Fibroblast of mammary gland (primary cell): ENCODE data around the gene ICE1.

Experiments used
- DNase-seq: peaks from one replicate; pipeline ENCODE4 v3.0.0-alpha.2; 2010; ENCODE audit warnings: low read depth
- H3K4me3 ChIP-seq: 2 replicates; pipeline ENCODE4 v1.5.1; 2011; ENCODE audit warnings: low read depth, mild to moderate bottlenecking, low read length, moderate library complexity; ENCODE audit not compliant: control insufficient read depth
- CTCF ChIP-seq: conservative IDR thresholded peaks from 2 replicates; pipeline ENCODE4 v1.5.1; 2011; ENCODE audit warnings: low read depth, low read length, inconsistent platforms; ENCODE audit not compliant: control insufficient read depth, insufficient read depth

ICE1 gene

GRCh38 chr5:5422819-5423515, 490 bp downstream of the ICE1 start:
- peak overlapping the region; percentile 86 for H3K4me3 ChIP-seq
- TF ChIP-seq CTCF: no peak
- no peak for DNase-seq

DNA sequence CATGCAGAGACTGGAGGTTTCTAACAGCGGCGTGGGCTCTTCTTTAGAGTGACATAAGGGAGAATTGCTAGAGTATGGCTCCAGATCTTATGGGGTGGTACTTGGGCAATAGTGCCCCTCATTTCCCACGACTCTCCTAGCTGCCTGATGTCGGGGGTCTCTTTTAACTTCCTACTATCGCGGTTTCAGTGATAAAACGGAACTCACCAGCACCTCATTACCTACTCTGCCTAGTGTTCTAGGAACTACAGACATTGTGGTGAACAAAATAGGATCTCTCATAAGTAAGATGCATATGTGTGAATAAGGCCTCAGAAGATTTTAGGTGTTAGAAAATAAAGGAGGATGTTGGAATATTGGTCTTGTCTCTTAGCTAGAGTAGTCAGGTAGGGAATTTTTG, 1.1 kb downstream of the ICE1 start:
- H3K4me3 ChIP-seq: peak overlapping the region; percentile 86
- DNase-seq: no peak
- no peak for TF ChIP-seq CTCF

DNA sequence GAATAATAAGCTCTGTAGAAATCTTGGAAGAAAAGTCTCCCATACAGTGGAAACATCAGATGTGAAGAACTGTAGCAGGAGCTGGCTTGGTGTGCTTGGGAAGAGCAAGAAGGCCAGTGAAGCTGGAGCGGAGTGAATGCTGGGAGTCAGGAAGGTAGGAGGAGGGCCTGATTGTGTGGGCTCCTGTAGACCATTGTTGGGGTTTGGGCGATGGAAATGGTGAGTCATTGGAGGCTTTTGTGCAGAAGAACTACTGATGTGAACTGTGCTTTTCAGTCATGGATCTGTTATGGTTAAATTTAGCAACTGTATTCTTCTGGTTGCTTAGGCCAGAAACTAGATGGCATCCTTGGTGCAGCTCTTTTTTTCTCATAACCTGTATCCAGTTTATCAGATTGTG, 2.3 kb downstream of the ICE1 start:
- no peak overlapping the region for H3K4me3 ChIP-seq
- DNase-seq: no peak
- no peak for TF ChIP-seq CTCF

DNA sequence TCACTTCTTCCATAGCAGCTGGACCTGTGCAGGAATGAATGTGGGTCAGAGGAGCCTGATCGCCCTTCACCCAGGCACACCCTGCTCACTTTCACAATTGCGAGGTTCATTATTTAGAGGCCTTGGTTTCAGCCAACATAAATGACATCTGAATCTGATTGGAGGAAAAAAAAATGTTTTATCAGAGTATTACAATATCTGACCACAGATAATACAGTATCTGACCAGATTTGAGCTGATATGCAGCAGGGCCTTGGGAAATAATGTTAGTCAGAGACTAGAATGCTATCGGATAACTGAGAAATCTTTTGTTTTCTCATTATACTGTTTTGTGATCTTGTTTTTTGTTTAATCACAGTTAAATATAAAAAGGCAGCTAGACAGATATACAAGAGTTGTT, 7.7 kb downstream of the ICE1 start:
- no peak for TF ChIP-seq CTCF
- no peak for DNase-seq
- H3K4me3 ChIP-seq: no peak overlapping the region

GRCh38 chr5:5432020-5432707, 9.7 kb downstream of the ICE1 start:
- no peak for TF ChIP-seq CTCF
- DNase-seq: peak; percentile 80
- no peak overlapping the region for H3K4me3 ChIP-seq

DNA sequence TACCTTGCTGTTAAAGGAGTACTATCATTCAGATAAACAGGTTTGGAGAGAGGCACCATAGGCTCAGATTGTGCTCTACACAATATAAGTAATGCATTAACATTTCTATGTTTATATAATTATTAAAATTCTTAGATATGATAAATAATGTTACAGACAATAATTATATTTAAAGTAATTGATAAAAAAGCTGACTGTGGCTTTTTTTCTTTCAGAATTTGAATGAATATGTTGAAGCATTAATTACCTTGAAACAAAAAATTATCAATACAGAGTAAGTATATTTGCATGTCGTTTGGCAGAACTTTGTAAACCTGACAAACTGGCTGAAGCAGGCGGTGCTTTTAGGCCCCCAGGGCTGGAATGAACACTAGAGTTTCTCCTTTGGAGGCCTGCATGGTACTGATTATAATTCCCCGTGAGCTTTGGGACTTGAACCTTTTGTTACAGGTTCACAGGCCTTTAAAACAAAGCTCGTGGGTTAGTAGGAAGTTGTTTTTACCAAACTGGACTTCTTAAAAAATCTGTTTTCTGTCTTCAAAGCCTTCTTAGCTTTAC, 13.8 kb downstream of the ICE1 start:
- no peak for DNase-seq
- H3K4me3 ChIP-seq: no peak overlapping the region
- TF ChIP-seq CTCF: no peak
